Mesothelial cell of epicardium (in vitro differentiated cells): ENCODE data around the gene BAIAP2L1. TPM values are rescaled to one million over a fixed set of nuclear protein-coding genes. Genes with fewer than 3 reads are reported as not detected.

ENCODE experiments used
- DNase-seq, 2 experiments: peaks; one replicate each; pipeline ENCODE4 v3.0.0; 2021; ENCODE audit warnings: low spot score in 2 of 2; ENCODE audit not compliant: unreplicated experiment in 2 of 2
- H3K27ac Mint-ChIP-seq: 2 replicates; pipeline ENCODE4 v1.8.0; 2021; ENCODE audit warnings: mixed read lengths
- H3K27me3 Mint-ChIP-seq: 2 replicates; pipeline ENCODE4 v1.8.0; 2021; ENCODE audit warnings: low read depth, mixed read lengths
- H3K36me3 Mint-ChIP-seq: 2 replicates; pipeline ENCODE4 v1.8.0; 2021; ENCODE audit warnings: mixed read lengths
- H3K4me1 Mint-ChIP-seq: 2 replicates; pipeline ENCODE4 v1.8.0; 2021; ENCODE audit warnings: mixed read lengths
- H3K4me3 Mint-ChIP-seq: 2 replicates; pipeline ENCODE4 v1.8.0; 2021; ENCODE audit warnings: mild to moderate bottlenecking, moderate library complexity, mixed read lengths
- H3K9me3 Mint-ChIP-seq: 2 replicates; pipeline ENCODE4 v1.8.0; 2021; ENCODE audit warnings: mixed read lengths
- total RNA-seq: library from RNA; stranded (reverse); gene quantifications from 3 replicates; pipeline ENCODE4 v1.2.1, GENCODE V29; 2021
- TF ChIP-seq, protein P1 (sequence below): fragments of 200-600 bp; sonication (generic); IDR thresholded peaks from one replicate; pipeline ENCODE4 v1.5.0; 2021; ENCODE audit warnings: antibody characterized with exemption; ENCODE audit not compliant: unreplicated experiment

The BAIAP2L1 gene
- total RNA-seq, 1 donor from 2014 or later, result 27.2 TPM

GRCh38 chr7:98284335-98285036 is 116.4 kb downstream of the BAIAP2L1 start:
- Mint-ChIP-seq H3K4me3 (peak overlapping the region; percentile 91), H3K27me3 (no peaks in the 10 kb centered on the region), H3K4me1 (peaks cover 41% of the 10 kb centered on the region), H3K9me3 (no peaks in the 10 kb centered on the region), H3K36me3 (peaks cover 5% of the 10 kb centered on the region), H3K27ac (no peak overlapping the region)
- no peak for DNase-seq
- TF ChIP-seq, protein P1, sequence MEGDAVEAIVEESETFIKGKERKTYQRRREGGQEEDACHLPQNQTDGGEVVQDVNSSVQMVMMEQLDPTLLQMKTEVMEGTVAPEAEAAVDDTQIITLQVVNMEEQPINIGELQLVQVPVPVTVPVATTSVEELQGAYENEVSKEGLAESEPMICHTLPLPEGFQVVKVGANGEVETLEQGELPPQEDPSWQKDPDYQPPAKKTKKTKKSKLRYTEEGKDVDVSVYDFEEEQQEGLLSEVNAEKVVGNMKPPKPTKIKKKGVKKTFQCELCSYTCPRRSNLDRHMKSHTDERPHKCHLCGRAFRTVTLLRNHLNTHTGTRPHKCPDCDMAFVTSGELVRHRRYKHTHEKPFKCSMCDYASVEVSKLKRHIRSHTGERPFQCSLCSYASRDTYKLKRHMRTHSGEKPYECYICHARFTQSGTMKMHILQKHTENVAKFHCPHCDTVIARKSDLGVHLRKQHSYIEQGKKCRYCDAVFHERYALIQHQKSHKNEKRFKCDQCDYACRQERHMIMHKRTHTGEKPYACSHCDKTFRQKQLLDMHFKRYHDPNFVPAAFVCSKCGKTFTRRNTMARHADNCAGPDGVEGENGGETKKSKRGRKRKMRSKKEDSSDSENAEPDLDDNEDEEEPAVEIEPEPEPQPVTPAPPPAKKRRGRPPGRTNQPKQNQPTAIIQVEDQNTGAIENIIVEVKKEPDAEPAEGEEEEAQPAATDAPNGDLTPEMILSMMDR, result no peak

DNA sequence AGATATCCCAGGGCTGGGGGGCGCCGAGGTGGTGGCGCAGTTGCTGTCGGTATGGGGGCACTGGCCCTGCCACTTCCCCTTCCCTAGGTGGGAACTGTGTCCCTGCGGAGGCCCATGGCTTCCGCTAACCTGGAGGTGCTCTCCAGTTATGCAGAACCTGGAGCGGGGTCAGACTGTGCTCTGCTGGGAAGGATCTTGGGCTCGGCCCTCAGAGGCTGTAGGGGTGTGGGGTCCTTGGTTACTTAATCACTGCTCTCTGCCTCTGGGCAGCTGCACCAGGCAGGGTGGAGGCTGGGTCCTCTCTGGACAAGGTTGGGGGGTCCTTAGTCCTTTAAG is 117.0 kb downstream of the BAIAP2L1 start:
- H3K4me1 Mint-ChIP-seq, result peaks cover 41% of the 10 kb centered on the region
- DNase-seq, result no peak
- H3K27ac Mint-ChIP-seq, result no peak overlapping the region

GRCh38 chr7:98283127-98283886 is 117.6 kb downstream of the BAIAP2L1 start:
- no peak for DNase-seq
- Mint-ChIP-seq H3K4me3 (peak overlapping the region; percentile 91), H3K27ac (peak overlapping the region; percentile 57), H3K4me1 (peaks cover 41% of the 10 kb centered on the region), H3K9me3 (no peaks in the 10 kb centered on the region), H3K36me3 (peaks cover 3% of the 10 kb centered on the region), H3K27me3 (no peaks in the 10 kb centered on the region)
- TF ChIP-seq, protein P1, result no peak

More for the DNA sequence above, 117.0 kb downstream of the BAIAP2L1 start:
- Mint-ChIP-seq H3K4me3 (peak overlapping the region; percentile 91), H3K9me3 (no peaks in the 10 kb centered on the region), H3K27me3 (no peaks in the 10 kb centered on the region), H3K36me3 (peaks cover 5% of the 10 kb centered on the region)
- TF ChIP-seq, protein P1, result no peak

DNA sequence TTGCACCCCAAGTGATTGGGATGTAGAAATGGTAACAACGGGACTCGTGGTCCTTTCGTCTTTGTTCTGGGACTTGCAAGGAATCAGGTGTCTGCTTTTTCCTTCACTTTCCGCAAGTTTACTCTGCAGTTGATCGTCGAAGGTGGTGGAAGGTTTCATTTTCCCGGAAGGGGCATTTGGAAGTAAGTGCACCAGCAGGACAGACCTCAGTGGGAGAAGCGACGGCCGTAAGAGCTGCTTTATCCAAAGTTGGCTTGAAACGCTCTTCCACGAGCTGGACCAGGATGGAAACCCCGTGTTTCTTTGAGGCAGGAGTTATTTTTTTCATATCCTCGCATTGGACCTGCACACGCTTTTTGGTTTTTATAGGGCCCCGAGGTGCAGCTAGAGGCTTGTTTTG is 118.2 kb downstream of the BAIAP2L1 start:
- Mint-ChIP-seq H3K9me3 (no peaks in the 10 kb centered on the region), H3K4me3 (peak overlapping the region; percentile 91), H3K36me3 (peaks cover 3% of the 10 kb centered on the region), H3K4me1 (peaks cover 41% of the 10 kb centered on the region), H3K27ac (peak overlapping the region; percentile 93), H3K27me3 (no peaks in the 10 kb centered on the region)
- no peak for DNase-seq
- TF ChIP-seq, protein P1, result no peak

DNA sequence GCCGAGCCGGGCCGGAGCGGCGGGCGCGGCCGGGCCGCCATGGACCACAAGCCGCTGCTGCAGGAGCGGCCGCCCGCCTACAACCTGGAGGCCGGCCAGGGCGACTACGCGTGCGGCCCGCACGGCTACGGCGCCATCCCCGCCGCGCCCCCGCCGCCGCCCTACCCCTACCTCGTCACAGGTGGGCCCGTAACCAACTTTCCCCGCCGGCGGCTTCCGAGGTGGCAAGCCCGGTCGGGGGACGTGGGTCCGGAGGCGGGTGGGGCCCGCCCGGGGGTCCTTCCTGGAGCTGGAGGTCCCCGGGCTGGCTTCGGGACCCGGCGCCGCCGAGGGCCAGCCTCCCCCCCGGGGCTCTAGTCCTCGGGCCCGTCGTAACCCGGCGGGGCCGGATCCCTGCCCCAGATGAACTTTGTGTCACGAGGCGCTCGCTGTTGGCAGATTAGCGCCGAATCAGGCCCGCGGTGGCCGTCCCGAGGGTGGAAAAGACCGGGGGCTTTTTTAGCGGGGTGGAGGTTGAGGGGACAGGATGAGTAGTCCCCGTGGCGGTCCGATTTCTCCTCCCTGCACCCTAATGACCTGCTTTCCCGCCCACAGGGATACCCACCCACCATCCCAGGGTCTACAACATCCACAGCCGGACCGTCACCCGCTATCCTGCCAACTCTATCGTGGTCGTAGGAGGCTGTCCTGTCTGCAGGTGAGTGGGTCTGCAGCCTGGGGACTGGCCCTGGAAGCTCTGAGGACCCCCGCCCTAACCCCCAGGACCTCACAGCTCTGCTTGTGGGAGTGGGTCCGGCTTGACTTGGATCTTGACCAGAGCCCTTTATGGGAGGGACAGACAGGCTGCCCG is 118.9 kb downstream of the BAIAP2L1 start:
- Mint-ChIP-seq H3K36me3 (peaks cover 3% of the 10 kb centered on the region), H3K27ac (peak overlapping the region; percentile 93), H3K9me3 (no peaks in the 10 kb centered on the region), H3K27me3 (no peaks in the 10 kb centered on the region), H3K4me1 (peaks cover 41% of the 10 kb centered on the region), H3K4me3 (peak overlapping the region; percentile 91)
- TF ChIP-seq, protein P1, result no peak
- no peak for DNase-seq
